NK-92 (cell line): ENCODE data around the gene ARFRP1.
"Not testable (repeated sequence)": the region's sequence is repeated elsewhere in the genome, so short reads cannot be mapped to it uniquely, and the experiment has no call there.

Experiments
- DNase-seq: peaks from one replicate; lab custom pipeline; 2025; ENCODE audit not compliant: unreplicated experiment; lab: John Stamatoyannopoulos, UW

ARFRP1 gene

GRCh38 chr20:63657937-63658748 is 49.6 kb downstream of the ARFRP1 start, which contains the start of gene RTEL1:
TSS of gene RTEL1 (plus strand) at chr20:63658312. CDS start at chr20:63659403, 1,091 bp downstream.
- DNase-seq, result peak; percentile 10

GRCh38 chr20:63657260-63657936 is 50.4 kb downstream of the ARFRP1 start:
- DNase-seq, result no peak

- DNase-seq, result no peak
Measured at GRCh38 chr20:63656451-63656850, 51.3 kb downstream of the ARFRP1 start.

GRCh38 chr20:63655249-63655648 is 52.5 kb downstream of the ARFRP1 start:
- no peak for DNase-seq

- no peak for DNase-seq
Measured at GRCh38 chr20:63653974-63654668, 53.7 kb downstream of the ARFRP1 start.

- DNase-seq, result no peak
Measured at GRCh38 chr20:63653041-63653973, 54.5 kb downstream of the ARFRP1 start, which contains the start of gene STMN3. TSS of gene STMN3 (minus strand) at chr20:63653424. CDS start at chr20:63653345, 79 bp downstream.

GRCh38 chr20:63652192-63652980 is 55.4 kb downstream of the ARFRP1 start:
- no peak for DNase-seq

- no peak for DNase-seq
Measured at GRCh38 chr20:63651942-63652191, 55.9 kb downstream of the ARFRP1 start.

- DNase-seq, result not testable (repeated sequence)
Measured at GRCh38 chr20:63650486-63650885, 57.3 kb downstream of the ARFRP1 start.

GRCh38 chr20:63648895-63649589 is 58.7 kb downstream of the ARFRP1 start:
- DNase-seq, result no peak
